Measurements from ENCODE around the gene PDIA6.
A peak's percentile ranks its signal among the peaks of the same experiment; 100 is the strongest.
"Not testable (repeated sequence)": the region's sequence is repeated elsewhere in the genome, so short reads cannot be mapped to it uniquely, and the experiment has no call there.

Gene PDIA6

GRCh38 chr2:10806543-10806942 is 6.0 kb downstream of the PDIA6 start:
- DNase-seq: no peak

DNA sequence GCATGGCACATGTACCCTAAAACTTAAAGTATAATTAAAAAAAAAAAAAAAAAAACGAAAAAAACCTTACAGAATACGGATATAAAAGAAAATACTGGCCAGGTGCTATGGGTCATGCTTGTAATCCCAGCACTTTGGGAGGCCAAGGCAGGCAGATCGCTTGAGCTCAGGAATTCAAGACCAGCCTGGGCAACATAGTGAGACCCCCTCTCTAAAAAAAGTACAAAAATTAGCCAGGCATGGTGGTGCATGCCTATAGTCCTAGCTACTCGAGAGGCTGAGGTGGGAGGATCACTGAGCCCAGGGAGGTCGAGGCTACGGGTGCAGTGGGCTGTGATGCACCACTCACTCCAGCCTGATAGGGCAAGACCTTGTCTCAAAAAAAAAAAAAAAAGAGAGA is 6.6 kb downstream of the PDIA6 start:
- not testable (repeated sequence) for DNase-seq

- DNase-seq: no peak
Observed at GRCh38 chr2:10802657-10803056, 9.9 kb downstream of the PDIA6 start.

GRCh38 chr2:10800163-10800562 is 12.4 kb downstream of the PDIA6 start:
- no peak for DNase-seq

DNA sequence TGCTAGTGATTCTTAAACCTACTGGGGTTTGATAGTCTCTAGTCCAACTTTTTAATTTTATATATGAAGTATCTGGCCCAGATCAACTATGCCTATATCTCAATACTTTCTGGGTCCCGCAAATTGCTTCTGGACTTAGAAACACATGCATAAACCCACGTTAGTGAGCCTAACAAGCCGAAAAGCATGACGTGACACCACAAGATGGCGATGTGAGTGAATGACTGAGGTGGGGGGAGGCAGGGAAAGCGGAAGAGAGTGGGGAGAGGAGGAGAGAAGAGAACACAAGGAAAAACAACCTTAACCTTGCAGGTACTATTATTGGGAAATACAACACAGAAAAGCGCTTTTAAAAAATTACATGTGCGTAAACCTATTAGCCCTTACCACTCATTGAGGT is 13.8 kb downstream of the PDIA6 start:
- no peak for DNase-seq

DNA sequence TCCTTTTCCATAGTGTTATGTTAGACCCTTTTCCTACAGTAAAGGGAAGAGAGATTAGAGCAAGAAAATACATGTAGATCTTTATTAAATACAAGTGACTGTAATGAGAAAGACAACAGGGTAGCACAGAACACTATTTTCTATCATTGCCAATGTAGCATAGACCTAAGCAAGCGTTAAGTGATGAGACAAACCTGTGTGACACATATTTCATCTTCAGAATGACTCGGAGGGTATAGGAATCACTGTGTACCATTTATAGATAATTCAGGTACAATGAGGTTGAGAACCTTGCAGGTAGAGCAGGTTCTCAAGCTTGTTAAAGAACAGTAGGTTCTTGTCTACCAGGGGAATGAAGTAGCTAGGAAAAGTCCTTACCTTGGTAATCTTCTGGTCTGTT is 15.9 kb downstream of the PDIA6 start:
- no peak for DNase-seq

GRCh38 chr2:10795508-10796046 is 17.0 kb downstream of the PDIA6 start:
- DNase-seq: no peak

DNA sequence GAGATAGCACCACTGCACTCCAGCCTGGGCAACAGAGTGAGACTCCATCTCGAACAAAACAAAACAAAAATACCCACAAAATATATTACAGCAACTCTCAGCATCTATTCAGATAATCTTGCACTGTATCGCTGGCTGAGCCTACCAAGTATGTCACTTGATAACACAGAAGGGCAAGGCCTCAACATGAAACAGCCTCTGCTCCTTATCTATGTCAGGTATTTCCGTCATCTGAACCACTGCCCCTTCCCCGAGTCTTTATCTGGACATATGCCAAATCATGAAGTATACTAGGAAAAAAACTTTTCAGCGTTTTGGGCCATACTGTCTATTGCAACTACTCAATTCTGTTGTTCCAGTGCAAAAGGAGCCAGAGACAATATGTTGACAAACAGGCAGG is 17.7 kb downstream of the PDIA6 start:
- no peak for DNase-seq

DNA sequence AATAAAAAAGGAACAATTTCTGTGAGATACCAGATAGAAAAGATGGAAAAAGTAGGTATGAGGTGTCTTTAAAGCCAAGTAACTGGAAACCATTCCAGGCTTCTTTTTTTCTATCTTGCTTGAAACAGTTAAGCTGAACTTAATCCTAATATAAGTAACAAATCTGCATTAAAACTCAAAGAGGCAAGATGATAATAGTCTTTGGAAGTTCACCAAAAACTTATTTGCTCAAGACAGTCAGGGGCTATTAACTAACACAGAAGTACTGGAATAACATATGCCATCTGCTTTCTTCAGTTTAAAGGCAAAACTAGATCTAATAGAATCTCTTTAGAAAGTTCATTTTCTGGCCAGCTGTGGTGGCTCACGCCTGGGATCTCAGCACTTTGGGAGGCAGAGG is 18.8 kb downstream of the PDIA6 start:
- no peak for DNase-seq

- DNase-seq: no peak
Observed at GRCh38 chr2:10792660-10793400, 19.8 kb downstream of the PDIA6 start.

GRCh38 chr2:10792001-10792634 is 20.5 kb downstream of the PDIA6 start:
- no peak for DNase-seq

GRCh38 chr2:10790228-10790973 is 22.2 kb downstream of the PDIA6 start:
- DNase-seq: no peak

- DNase-seq: no peak
Observed at GRCh38 chr2:10788855-10789254, 23.7 kb downstream of the PDIA6 start.

DNA sequence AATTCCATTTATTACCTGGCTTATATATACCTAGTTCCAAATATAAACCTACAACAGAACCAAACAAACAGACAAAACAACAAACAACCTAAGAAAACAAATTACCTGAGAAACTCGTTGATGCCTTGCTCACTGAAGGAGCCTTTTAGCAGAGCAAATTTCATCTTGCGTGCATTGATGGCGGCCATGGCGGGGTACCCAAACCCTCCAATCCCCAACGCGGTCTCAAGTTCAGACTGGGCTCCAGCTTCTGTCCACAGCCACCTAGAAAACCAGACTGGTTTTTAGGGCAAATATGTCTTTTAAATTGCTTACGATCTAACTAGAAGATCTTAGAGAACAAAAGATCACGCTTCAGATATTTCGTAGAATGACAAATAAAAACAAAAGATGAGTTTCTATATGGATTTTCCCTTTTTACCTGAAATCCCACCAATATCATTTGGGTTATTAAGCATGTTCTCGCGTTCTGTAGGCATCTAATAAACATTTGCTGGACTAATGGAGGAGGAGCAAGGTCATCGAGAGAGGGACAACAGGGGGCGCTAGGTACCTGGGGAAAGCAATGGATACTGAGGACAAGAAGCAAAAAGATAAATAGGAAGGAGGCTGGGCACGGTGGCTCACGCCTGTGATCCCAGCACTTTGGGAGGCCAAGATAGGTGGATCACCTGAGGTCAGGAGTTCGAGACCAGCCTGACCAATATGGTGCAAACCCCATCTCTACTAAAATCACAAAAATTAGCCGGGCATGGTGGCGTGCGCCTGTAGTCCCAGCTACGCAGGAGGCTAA is 25.2 kb downstream of the PDIA6 start:
- DNase-seq: no peak

- DNase-seq: no peak
Observed at GRCh38 chr2:10786240-10786982, 26.2 kb downstream of the PDIA6 start.

GRCh38 chr2:10785260-10785659 is 27.3 kb downstream of the PDIA6 start:
- no peak for DNase-seq

GRCh38 chr2:10784719-10785118 is 27.9 kb downstream of the PDIA6 start:
- DNase-seq: peak in 1 of 2 experiments; percentile 28

- no peak for DNase-seq
Observed at GRCh38 chr2:10783421-10783820, 29.2 kb downstream of the PDIA6 start.

DNA sequence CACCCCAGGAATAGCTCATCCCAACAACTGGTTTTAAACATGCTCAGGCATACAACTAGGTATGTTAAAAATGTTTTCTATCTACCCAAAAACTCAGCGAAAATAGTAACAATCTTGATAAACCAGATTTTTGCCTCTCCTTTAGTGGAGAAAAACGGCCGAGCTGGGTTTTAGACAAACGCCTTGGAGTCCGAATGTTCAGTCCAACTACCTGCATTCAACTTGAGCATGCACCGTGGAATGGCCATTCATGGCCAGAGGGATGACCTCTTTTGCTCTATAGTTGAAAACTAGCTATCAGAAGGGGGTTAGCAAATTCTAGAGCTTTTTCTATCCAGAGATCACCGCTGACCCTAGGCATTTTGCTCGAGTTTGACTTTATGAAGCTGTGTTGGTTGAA is 30.8 kb downstream of the PDIA6 start:
- no peak for DNase-seq

DNA sequence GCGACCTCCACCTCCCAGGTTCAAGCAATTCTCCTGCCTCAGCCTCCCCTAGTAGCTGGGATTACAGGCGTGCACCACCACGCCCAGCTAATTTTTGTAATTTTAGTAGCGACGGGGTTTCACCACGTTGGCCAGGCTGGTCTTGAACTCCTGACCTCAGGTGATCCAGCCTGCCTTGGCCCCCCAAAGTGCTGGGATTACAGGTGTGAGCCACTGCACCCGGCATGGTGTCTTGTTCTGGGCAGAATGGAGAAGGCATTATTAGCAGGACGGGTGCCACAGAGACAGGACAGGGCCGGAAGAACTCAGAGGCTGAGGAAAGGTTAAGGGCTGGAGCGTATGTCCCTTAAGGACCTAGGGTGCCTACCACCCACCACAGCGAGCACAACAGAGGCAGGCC is 31.8 kb downstream of the PDIA6 start:
- not testable (repeated sequence) for DNase-seq

DNA sequence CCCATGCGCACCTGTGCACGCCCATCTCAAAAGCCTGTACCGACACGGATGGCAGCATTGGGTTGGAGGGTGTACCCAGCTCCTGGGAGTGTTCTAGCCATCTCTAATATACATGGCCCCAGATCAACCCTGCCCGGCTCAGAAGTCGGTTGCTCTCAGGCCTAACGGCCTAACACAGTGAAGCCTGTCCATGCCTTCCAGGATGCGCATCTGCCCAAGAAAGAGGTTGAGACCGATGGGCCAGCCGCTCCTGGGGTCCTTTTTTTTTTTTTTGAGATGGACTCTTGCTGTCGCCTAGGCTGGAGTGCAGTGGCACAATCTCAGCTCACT is 32.1 kb downstream of the PDIA6 start:
- no peak for DNase-seq

DNA sequence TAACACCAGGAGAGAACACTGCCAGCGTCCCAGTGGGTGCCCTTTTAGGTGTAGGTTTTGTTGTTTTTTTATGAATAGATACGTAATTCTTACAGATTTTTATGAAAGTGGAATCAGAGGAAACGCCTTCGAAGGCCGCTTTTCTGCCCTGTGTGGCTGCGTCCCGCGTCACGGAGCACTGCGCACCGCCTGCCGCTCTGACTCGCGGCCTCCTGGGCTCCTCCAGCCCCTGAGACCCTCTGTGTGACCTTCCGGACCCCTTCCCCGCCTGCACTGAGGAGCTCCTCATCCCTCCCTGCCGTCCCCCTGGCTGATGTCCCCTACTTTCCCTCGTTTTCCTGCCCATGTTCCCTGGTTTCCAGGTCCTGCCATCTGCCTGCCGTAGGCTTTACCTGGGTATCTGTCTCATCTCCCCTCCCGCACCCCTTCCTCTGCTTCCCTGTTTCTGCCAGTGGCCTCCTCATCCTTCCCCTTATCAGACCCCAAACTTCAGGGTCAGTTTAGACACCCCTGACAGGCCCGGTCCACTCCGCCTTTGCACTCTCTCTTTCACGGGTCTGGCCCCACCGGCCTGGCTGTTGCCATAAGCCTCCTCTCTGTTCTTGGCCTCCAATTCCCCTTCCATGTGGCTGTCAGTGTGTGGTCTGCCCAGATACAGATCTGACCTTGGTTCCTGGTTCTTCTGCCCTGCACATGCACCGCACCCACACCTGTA is 32.7 kb downstream of the PDIA6 start:
- DNase-seq: no peak
